D341Med (cell line): ENCODE results near the gene FRAT1.

ENCODE experiments used
- DNase-seq: peaks from one replicate; pipeline ENCODE4 v3.0.0; 2012; ENCODE audit warnings: low spot score

Gene FRAT1

DNA sequence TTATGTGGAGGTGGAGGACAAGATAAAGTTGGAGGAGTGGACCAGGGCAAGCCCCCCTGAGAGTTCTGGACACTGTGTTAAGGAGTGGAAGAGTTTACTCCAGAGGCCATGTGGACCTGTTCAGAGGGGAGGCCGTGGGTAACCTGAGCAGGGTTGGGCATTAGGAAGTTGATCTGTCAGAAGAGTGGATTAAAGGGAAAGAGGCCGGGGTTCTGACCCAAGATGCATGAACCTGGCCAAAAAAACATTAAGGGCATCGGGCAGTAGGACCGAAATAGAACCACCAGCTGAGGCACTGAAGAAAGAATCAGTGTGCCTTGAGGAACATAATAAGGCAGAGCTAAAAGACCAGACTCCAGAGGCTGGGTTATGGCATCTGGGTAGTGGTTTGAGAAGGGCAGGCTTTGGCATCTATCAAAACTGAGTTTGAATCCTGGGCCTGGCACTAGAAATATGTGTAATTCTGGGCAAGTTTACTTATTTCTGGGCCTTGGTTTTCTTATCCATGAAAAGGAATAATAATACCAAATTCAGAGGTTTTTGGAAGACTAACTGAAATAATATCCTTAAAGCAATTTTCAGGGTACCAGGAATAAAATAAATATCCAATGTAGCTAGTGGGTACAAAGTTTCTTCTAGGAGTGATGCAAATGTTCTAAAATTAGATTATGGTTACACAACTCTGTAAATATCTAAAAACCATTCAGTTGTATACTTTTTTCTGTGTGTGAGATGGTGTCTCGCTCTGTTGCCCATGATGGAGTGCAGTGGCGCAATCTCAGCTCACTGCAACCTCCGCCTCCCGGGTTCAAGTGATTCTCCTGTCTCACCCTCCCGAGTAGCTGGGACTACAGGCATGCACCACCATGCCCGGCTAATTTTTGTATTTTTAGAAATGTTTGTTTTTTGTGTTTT lies 10.9 kb upstream of the FRAT1 start:
- no peak for DNase-seq

GRCh38 chr10:97311111-97311626 lies 7.9 kb upstream of the FRAT1 start:
- DNase-seq, result no peak

DNA sequence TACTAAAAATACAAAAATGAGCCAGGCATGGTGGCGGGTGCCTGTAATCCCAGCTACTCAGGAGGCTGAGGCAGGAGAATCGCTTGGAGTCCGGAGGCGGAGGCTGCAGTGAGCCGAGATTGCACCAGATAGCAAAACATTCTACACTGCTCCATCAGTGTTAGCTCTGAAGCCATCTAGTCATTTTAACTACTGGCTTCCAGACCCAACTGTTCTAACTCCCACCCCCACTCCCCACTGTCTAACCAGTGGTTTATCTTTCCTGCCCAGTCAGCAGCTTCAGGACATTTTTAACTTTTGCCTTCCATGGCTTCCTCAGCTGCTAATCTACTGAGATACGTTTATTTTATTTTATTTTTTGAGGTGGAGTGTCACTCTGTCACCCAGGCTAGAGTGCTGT lies 6.2 kb upstream of the FRAT1 start:
- no peak for DNase-seq

DNA sequence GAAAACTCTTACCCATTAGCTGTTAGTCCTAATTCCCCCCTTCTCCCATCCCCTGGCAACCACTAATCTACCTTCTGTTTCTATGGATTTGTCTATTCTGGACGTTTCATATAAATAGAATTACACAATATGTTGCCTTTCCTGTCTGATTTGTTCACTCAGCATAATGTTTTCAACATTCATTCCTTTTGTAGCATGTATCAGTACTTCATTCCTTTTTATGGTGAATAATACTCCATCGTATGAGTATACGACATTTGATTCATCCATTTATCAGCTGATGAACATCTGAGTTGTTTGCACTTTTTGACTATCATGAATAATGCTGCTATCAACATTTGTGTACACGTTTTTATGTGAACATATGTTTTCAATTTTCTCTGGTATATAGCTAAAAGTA lies 4.4 kb upstream of the FRAT1 start:
- no peak for DNase-seq

- peak; percentile 43 for DNase-seq
These were observed 804 bp downstream of the FRAT1 start for GRCh38 chr10:97319671-97320479.

DNA sequence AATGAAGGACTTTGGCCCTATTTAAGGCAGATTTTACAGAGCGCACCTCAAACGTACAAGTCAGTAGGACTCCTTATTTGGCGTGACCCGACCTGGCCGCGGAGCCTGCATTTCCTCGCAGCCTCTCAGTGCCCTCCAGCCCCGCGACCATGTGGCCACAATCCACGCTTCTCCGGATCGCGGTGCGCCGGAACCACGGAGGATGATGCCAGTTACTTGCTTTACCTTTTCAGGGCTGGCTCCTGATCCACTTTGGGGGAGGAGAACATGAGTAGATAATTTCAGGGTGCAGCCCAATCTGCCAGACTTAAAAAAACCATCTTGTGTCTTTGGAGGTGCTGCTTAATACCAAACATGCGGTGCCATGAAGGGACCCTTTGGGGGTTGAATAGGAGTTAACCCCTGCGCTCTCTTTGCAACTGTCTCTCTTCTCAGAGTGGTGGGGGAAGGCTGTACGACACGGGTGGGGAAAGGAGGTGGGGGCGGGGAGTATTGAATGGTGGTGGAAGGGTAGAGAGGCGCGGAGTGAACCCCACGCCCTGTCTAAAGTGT lies 1.5 kb downstream of the FRAT1 start:
- DNase-seq, result no peak

GRCh38 chr10:97321032-97321803 lies 2.1 kb downstream of the FRAT1 start:
- no peak for DNase-seq

- no peak for DNase-seq
These were observed 2.7 kb downstream of the FRAT1 start for GRCh38 chr10:97321804-97322190.

DNA sequence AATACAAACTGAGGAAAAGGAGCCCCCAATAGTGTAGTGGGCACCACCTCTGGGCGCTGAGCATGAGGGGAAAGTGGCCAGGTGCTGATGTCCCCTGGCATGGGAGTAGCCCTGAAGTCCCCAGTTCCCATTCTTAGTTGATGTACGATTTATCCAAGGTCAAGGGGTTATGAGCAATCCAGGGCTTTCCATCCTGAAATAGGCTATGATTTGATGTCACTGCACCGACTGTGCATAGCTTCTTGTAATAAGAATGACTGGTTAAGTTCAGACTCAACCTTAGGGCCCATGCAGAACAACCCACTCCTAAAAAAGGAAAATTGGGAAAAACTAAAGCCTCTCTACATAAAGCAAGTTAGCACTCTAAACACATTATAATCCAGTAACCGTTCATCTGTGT lies 4.4 kb downstream of the FRAT1 start:
- no peak for DNase-seq

GRCh38 chr10:97325754-97326153 lies 6.7 kb downstream of the FRAT1 start:
- DNase-seq, result no peak

DNA sequence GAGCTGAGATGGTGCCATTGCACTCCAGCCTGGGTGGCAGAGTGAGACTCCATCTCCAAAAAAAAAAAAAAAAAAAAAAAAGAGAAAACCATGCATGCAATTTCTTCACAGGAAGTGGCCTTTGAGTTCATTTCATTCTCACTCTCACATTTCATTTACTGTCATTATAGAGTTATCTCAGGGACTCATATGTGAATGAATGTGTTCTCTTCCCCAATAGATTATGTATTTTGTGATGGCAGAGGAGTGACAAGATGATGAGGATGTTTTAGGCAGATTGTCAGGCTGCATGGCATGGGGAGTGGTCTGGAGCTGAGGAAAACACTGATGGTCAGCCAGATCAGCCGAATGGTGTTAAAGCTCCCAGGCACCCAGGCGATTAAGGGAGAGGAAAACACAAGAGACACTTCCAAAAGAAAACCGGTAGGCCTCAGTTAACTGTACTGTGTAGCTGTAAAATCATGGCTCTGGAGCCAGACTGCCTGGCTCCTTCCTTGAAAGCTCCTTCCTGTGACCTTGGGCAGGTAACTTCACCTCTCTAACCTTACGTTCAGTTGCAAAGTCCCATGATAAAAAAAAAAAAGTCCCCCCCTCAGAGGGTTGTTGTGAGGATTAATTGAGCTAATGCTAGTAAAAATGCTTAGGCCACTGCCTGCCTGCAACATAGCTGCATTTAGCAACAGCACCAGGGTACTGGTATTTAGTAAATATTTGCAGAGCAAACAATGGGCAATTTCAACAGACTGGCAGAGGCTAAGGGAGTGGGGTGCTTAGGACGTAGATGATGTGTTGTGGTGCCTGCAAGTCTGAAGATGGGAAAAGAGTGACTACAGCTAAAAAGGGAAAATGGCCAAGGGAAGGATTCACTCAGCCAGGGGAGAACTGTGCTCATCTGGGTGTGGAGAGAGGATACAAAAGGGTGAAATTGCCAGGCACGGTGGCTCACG lies 8.6 kb downstream of the FRAT1 start:
- no peak for DNase-seq

- no peak for DNase-seq
These were observed 9.8 kb downstream of the FRAT1 start for GRCh38 chr10:97328646-97329453.

DNA sequence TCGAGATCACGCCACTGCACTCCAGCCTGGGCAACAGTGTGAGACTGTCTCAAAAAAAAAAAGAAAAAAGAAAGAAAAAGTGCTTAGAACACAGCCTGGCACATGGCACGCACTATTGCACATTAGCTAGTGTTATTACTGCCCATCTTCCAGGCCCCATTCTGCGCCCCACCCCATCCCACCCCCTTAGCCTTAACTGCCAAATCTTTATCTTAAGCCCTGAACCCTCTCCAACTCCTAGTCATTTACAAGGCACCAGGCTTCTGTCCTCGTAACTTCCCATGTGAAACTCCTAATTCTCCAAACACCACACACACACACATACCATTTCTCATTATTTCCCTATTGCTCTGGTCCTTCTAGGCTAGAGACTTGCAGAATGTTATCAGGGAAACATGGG lies 10.7 kb downstream of the FRAT1 start:
- no peak for DNase-seq

- DNase-seq, result no peak
These were observed 12.2 kb downstream of the FRAT1 start for GRCh38 chr10:97331153-97331703.

GRCh38 chr10:97332591-97333350 lies 13.7 kb downstream of the FRAT1 start:
- DNase-seq, result no peak

- DNase-seq, result peak; percentile 37
These were observed 14.2 kb downstream of the FRAT1 start for GRCh38 chr10:97333351-97333600.

DNA sequence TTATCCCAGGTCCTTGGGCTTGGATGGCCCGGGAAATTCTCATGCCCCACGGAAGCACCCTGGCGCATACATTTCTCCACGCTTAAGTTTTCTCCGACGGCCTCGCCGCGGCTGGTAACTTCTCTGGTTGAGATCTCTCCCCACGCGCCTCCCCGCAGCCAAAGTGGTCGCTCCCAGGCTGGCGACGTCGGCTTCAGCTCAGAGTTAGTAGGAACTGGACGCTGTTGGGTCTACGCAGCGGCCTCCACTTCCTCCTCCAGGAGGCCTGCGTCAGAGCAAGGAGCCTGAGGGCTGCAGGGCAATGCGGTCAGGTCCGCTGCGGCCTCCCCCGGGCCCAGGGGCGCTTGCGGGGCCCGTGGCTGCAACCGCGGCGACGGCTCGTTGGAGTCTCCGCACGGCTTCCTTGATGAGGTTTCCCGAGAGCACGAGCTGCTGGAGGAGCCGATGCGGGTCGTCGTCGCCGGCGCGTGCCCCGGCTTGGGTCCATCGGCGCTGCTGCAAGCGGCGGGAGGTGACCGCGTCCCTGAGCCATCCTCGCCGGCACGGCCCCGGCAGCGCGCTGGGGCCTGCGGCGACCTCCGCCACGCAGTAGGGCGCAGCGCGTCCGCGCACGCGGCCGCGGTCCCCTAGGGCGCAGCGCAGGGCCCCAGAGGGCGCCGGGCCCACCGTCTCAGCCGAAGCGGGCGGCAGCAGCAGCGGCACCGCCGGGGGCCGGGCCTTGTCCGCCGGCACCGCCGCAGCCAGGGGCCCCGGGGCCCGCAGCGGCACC lies 14.7 kb downstream of the FRAT1 start:
- DNase-seq, result peak; percentile 56
